ENCODE measurements around the gene PTPRN2.
A peak's percentile ranks its signal among the peaks of the same experiment; 100 is the strongest.
"Not testable (repeated sequence)": the region's sequence is repeated elsewhere in the genome, so short reads cannot be mapped to it uniquely, and the experiment has no call there.

Gene PTPRN2

DNA sequence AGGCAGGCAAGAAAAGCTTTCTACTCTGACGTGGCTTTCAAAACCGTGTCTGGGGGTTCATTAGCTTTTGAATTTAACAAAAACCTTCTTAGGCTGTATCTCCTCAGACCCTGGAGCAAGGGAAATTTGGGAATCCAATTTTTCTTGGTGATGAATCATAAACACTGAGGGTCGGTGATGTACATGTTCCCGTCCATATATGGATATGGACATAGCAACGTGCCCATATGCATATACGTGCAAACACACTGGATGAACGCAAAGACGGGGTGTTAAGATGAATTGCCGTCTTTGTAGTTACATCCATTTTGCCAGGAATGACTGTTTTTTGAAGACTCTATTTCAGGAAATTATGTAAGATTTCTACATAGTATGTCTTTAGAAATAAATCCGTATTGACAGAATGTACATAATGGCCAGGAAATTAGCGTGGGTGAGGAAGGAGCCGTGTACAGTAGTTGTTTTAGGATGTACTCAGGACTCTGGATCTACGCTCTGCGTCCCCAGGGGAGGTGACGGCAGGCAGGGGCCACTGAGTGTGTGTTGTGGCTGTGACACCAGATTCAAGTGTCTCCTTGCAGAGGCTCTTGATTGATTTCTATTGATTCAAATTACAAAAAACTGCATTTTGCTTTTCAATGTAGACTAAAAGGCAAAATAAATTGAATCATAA is 1012.6 kb downstream of the PTPRN2 start:
- no peak for DNase-seq (ENCODE audit: low spot score)

DNA sequence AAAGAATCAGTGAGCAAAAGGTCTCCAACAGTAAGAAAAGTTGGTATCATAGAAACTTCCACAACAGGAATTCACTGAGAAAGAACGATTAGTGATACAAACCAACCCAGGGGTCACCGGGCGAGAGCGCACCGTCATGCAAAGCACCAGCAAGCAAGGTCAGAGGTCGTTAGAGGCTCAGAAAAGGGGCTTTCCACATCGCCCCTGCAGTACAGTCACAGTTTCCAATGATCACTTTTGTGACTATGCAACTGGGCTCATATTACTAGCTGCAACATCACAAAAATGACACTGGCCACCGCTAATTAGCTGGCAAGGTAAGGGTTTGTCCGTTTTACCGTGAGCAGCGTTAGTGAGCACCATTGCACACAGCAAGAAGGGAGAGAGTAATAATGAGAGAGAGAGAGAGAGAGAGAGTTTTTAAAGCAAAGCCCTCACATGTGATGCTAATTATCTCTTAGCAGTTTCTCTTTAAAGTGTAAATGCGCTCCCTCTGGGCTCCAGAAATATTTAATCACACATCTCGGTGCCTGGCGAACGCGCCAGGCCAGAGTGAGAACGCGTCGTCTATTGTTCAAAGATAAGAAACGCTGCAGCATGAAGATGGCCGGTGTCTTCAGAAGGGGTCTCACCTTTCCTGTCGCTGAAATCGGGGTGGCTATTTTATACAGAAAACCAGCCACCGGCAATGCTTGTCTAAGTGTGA is 1013.4 kb downstream of the PTPRN2 start:
- no peak for DNase-seq (ENCODE audit: low spot score)

DNA sequence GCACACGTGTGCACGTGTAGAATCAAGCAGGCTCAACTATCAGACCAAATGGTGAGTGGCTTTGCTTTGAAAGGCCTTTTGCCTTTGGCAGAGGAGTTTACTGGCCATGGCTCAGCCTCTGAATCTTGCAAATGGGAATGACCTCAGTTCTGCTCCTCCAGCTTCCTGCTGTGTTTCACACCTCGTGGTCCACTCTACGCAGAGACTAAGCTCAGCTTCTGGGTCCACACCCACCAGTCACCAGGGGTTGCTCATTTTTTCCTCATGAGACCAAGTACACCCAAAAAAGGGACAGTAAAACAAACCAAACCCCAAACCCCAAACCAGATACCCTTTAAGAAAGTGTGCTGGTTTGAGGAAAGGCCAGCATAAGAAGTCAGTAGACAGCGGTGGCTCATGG is 1014.4 kb downstream of the PTPRN2 start:
- DNase-seq (ENCODE audit: low spot score): no peak

DNA sequence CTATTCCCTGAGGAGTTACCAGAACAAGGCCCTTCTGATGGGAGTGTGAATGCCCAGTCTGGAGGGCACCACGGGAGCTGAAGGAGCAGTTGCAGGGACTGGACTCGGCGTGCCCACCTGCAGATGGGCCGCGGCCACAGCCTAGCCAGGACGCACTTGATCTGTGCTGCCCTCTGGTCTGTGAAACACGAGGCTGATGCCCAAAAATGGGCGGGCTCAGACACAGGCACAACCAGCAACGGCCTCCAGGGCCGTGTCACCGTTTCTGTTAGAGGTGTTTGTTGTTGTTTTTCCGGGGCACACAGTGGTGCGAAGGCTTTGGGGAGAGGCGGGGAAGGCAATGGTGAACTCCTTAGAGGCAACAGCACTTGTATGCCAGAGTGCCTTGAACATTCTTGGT is 1015.0 kb downstream of the PTPRN2 start:
- no peak for DNase-seq (ENCODE audit: low spot score)

DNA sequence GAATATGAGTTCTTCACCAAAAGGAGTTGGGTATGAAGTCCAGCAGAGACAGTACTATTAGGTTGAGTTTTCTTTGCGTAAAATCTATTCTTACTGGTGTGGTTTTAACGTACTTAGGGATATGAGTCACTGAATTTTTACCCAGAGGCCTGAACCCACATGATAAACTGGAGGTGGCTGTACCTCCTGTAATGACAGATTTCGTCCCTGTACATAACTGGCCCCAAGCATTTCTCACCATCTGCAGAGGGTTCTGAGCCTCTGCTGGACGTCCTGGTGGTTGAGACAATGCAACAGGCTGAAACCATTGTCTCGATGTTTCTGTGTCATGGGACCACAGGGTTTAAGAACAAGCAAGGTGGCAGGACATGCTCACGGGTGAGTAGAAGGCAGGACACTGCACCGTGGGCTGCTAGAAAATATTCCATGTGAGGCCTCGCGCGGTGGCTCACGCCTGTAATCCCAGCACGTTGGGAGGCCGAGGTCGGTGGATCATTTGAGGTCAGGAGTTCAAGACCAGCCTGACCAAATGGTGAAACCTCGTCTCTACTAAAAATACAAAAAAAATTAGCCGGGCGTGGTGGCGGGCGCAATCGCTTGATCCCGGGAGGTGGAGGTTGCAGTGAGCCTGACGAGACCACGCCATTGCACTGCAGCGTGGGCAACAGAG is 1017.0 kb downstream of the PTPRN2 start:
- DNase-seq (ENCODE audit: low spot score): peak; percentile 92

DNA sequence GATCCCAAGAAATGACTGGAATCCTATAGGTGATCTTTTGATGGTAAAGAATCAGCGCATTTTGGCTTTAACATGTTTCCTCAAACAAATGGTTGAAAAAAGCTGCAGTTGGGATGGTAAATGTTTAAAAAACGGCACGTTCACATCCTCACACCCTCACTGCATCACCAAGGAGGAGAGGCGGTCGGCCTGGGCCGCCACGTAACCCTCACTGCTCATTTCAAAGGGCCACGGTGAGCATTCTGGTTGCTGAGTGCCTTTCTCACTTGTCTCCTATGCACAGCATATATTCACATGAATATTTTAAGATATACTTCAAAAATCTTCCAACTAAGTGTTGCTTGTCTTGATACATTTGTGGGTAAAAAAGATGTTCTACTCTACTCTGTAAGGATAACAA is 1017.7 kb downstream of the PTPRN2 start:
- DNase-seq (ENCODE audit: low spot score): no peak

DNA sequence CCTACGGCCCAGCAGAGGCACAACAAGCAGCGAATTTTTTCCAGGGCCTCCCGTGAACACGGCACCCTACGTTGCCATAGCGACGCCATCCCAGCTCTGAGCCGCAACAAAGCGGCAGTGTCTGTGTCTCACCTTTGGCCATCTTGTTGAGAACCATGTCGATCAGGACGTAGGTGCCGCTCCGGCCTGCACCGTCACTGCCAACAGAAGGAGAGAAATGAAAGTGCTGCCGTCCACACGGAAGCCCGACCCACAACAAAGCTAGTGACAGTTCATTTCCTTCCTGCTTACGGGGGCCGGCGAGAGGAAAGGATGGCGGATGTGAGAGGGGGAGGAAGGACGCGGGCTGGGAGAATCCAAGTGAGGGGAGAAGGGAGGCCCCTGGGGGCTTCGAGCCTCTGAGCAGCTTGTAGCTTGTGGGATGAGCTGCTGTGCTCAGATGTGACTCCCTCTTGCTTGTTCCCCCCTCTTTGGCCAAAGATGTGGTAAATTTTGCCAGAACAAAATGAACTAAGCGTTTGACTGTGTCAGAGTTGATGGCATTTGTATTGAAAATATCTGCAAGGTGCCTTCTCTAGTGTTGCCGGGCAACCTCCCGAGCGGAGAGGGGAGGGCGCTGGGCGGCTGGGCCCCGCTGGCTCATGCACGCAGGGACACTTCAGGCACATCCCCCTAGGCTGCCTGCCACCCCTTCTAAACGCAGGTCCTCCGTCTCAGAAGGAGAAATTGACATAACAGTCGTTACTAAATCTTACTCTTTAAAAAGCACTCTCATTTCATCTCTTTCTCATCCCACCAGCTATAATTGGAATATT is 1018.6 kb downstream of the PTPRN2 start:
- DNase-seq (ENCODE audit: low spot score): peak; percentile 95

DNA sequence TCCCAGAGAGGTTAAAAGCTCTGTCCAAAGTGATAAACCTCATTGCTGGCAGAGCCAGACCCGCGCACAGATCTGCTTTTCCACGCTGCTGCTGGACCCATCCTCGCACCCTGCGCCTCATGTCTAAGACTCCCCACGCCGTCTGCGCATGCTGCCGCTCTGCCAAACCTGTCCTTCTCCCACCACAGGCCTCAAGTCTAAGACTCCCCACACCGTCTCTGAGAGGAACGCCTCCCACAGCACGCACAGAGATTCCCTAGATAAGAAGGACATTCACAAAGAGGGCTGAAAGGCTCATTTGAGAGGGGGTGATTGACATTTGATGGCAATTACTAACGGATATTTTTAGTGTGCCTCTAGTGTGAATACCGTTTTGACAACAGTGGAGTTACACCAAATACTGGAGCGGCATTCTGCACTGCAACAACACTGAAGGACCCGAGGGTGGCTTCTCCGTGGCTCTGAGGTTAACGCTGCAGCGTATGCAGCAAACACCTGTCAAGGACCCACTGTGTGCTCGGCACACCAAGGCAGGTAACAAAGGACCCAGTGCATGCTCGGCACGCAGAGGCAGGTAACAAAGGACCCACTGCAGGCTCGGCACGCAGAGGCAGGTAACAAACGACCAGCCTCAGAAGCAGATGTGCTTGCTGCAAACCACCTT is 1019.4 kb downstream of the PTPRN2 start:
- peak; percentile 35 for DNase-seq (ENCODE audit: low spot score)

DNA sequence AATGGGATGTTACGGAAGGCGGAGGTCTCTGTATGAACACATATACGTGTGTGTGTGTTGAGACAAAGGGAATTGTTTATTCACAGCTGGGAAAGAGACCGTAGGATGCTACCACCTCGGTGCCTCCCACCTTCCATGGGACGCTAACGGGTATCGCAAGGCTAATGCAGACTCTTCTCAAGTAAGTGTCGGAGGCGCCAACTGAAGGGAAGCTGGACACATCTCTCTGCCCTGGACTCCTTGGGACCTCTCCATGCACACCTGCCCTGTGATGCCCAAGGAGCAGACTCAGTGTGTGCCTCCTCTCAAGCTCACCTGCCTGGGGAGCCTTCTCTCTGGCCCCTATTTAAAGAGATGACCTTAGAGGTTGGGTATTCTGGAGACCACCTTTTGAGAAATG is 1020.0 kb downstream of the PTPRN2 start:
- peak; percentile 26 for DNase-seq (ENCODE audit: low spot score)

DNA sequence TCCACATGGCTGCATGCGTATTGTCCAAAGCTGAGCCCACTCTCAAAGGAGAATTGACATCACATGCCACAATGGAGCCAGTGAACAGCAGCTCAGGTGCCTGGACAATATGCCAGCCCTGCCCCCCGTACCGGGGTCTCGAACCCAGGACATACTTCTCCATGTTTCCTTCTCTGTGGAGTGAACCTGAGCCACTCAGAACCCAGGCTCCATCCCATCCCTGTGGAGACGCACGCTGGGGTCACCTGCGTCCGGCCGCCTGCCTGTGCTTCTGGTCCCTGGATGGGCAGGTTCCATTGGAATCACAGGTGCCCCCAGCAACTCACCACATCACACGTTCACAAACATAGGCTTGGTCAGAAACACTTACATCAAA is 1021.0 kb downstream of the PTPRN2 start:
- DNase-seq (ENCODE audit: low spot score): peak; percentile 33

DNA sequence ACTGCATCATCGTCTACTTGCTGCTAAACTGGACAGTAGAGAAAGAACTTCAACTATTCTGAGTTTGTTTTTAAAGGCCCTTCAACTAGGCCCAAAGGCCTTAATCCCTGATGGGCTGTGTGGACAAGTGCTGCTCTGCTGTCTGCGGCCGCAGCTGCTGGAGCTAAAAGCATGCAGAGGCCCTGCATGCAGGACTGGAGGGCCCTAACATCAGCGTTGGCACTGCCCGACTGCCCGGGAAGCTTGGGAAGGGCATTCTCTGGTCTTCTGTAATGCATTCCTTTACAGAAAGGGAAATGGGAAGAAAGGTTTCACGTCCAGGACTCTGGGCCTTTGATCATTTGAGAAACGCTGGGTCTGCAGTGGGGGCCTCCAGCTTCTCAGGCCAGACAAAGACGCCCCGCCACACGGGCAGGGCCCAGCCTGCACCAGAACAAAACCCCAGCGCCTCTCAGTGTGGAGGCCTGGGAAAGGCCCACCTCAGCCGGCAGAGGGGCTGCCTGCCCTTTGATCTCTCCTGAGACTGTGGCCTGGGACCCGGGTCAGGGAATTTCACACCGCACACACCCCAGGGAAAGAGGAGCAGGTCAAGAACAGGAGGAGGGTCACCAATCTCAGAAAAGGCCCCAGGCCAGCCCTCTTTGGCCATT is 1021.5 kb downstream of the PTPRN2 start:
- DNase-seq (ENCODE audit: low spot score): peak; percentile 51

DNA sequence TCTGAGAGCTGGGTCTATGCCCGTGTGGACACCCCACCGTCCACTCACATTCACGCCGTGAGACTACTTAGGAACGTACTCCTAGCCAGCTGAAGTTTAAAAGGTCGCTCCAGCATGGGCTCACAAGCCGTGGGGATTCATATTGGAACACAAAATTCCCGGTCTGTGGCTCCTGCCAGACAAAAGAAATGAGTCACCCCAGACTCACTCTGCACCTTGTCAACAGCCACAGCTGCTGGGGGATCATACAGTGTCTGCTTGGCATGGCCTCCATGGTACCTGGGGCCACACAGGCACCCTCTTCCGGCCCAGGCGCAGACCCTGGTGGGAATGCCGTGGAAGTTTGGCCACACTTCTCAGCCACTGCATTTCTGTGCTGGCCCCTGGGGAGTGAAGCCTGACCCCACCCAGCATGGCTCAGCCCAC is 1022.4 kb downstream of the PTPRN2 start:
- peak; percentile 88 for DNase-seq (ENCODE audit: low spot score)

DNA sequence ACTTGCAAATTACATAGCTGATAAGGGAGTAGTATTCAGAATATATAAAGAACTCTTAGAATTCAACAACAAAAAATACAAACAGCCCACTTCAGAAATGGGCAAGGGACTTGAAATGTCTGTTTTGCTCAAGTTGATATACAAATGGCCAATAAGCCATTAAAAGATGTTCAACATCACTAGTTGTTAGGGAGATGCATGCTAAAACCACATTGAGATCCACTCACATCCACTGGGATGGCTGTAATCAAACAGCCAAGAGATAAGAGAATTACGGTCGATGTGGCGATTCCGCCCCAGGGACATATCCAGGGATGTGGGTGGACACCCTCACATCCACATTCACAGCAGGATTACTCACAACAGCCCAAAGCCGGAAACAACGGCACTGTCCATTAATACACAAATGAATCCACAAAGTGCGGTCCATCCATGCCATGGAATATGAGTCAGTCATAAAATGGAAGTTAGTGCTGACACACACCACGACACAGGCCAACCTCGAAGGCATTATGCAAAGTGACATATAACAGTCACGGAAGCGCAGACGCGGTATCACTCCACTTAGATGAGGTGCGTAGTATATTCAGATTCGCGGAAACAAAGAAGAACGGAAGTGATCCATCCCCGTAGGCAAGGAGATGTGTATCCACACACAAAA is 1023.0 kb downstream of the PTPRN2 start:
- peak; percentile 99 for DNase-seq (ENCODE audit: low spot score)

DNA sequence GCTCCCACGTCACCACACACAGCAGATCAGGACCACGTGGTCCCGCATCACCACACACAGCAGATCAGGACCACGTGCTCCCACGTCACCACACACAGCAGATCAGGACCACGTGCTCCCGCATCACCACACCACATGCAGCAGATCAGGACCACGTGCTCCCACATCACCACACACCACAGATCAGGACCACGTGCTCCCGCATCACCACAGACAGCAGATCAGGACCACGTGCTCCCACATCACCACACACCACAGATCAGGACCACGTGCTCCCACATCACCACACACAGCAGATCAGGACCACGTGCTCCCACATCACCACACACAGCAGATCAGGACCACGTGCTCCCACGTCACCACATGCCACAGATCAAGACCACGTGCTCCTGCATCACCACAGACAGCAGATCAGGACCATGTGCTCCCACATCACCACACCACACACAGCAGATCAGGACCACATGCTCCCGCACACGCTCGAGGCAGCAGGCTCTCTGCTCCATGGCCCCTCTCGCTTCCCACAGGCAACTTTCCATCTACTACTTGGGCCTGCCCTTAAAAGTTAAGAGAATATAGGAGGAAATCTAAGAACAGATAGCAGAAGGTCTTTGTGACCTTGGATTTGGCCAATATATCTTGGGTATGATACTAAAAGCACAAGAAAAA is 1024.0 kb downstream of the PTPRN2 start:
- DNase-seq (ENCODE audit: low spot score): not testable (repeated sequence)

DNA sequence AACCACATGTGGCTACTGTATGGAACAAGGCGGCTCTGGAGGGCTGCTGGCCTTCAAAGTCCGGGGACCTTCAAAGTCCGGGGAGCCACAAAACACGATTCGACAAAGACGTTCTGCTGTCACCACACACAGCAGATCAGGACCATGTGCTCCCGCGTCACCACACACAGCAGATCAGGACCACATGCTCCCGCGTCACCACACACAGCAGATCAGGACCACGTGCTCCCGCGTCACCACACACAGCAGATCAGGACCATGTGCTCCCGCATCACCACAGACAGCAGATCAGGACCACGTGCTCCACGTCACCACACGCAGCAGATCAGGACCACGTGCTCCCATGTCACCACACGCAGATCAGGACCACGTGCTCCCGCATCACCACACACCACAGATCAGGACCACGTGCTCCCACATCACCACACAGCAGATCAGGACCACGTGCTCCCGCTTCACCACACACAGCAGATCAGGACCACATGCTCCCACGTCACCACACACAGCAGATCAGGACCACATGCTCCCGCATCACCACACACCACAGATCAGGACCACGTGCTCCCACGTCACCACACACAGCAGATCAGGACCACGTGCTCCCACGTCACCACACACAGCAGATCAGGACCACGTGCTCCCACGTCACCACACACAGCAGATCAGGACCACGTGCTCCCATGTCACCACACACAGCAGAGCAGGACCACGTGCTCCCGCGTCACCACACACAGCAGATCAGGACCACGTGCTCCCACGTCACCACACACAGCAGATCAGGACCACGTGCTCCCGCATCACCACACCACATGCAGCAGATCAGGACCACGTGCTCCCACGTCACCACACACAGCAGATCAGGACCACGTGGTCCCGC is 1024.9 kb downstream of the PTPRN2 start:
- not testable (repeated sequence) for DNase-seq (ENCODE audit: low spot score)

DNA sequence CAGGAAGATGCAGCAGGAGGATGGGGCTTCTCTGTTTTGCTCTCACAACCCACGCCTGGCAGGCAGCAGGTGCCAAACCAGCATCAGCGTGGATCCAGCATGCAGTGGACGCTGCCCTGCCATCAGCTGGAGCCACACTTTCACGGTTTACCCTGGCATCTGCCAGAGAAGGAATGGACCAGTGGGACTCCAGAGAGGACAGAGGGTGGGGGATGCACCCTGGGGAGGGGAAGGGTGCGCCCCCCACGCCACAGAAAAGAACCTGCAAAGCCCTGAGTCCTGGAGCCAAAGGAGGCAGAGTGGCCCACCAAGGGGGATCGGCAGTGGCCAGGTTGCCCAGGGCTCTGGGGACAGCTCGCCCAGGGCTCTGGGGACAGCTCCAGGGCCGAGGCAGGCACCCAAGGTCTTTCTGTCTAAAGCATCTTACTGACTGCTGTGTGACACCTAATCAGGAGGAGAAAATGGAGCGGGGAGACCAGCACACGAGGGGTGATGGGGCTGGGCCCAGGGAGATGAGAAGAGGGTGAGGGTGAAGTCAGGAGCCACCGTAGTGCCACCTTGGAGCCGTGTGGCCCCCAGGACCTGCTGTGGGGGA is 1025.7 kb downstream of the PTPRN2 start:
- no peak for DNase-seq (ENCODE audit: low spot score)

DNA sequence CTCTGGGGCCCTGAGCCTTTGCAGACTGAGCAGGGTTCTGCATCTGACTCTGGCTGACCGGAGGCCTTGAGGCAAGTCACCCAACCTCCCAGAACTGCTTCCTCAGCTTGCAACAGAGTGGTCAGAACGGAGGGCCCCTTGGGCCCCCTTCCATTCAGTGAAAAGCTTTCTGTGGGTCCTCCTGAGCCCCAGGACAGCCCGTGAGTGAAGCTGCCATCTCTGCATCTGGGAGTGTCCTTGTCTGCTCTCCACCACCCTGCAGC is 1026.2 kb downstream of the PTPRN2 start:
- no peak for DNase-seq (ENCODE audit: low spot score)

DNA sequence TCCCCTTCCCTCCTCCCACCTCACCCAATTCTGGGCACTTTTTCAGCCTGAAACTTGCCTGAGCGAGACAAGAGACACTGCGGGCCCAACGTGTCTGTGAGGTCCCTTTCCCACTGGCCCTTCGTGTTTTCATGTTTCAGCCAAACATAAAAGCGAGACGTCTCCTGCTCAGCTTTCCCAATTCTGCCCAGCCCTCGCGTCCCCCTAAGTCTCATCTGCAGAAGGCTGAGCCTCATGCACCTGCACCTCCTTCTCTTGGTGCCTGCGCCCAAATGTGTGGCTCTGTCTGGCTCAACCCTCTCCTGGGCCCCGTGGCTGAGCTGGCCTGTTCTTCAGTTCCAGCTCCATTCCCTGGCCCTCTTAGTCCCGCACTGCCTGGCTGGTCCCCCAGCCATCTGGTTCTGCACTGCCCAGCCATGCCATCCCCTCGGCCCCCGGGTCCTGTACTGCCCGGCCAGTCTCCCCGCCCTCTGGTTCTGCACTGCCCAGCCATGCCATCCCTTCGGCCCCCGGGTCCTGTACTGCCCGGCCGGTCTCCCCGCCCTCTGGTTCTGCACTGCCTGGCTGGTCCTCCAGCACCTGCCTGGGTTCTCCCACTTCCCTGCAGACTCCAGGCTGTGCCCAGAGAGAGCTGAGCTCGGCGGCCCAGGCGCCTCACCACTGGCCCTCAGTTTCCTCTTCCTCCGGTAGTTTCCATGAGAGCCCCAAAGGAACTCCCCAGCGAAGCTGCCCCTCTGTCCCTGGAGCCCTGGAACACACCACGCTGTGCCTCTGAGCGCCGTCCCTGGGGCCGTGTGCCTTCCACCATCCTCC is 1026.7 kb downstream of the PTPRN2 start:
- DNase-seq (ENCODE audit: low spot score): no peak

Measured in SW480 (cell line).